ENCODE measurements around the gene RASGRF1.

RASGRF1 gene

DNA sequence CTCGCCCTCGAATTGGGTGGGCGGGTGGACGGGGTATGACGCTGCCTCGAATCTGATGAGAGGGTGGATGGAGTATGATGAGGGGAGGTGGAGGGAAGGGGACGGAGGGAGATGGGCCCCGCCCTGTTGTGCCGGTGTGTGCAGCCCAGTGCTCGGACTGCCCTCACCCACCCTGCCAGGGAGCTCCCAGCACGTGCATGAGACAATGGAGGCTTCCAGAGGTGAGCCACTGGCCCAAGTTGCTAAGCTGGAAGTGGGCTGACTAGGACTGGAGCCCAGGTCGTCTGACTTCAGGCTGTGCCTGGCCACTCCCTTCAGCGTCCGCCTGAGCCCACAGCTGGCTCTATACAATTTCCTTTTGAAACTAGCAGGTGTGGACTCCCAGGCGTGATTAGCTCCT is 98.7 kb downstream of the RASGRF1 start (continued):
- TF ChIP-seq BCL11A (tag by site-specific recombination; IDR thresholded peaks at IDR 0.05; ENCODE audit: low read depth) (no peak), ZNF510 (tag by site-specific recombination; IDR thresholded peaks at IDR 0.05; ENCODE audit: insufficient replicate concordance) (no peak), ZNF843 (tag by site-specific recombination; IDR thresholded peaks at IDR 0.05) (no peak), ZNF221 (tag by site-specific recombination; IDR thresholded peaks at IDR 0.05; ENCODE audit: borderline replicate concordance) (no peak), ZNF112 (tag by site-specific recombination; IDR thresholded peaks at IDR 0.05) (no peak), ZNF555 (tag by site-specific recombination; conservative IDR thresholded peaks at IDR 0.05) (no peak), ZNF302 (tag by site-specific recombination; IDR thresholded peaks at IDR 0.05; ENCODE audit: low read depth) (no peak)

DNA sequence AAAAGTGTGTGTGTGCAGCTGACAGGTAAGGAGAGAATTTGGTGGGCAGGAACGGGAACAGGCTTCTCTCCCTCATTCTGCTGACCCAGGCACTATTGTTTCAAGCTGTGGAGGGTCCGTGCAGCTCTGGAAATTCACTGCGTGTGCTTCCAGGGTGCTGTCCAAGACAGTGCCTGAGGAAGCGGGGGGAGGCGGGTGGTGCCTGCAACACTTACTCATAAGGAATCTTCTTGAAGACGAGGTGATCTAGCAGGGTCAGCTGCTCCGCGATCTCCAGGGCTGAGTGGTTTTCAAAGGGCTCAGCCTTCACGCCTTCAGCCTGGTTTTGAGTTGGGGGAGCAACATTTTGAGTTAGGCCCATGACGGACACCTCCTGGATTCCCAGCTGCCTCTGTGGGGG is 99.1 kb downstream of the RASGRF1 start:
- Histone ChIP-seq H3K27ac (ENCODE audit: extremely low read depth, low read depth, low read length) (no peak overlapping the region), H3K9me3 (ENCODE audit: control insufficient read depth, insufficient read depth, low read depth, low read length) (no peaks in the 10 kb centered on the region), H3K36me3 (ENCODE audit: control insufficient read depth in 2 of 2, insufficient read depth in 1 of 2, low read length in 2 of 2) (no peaks in the 10 kb centered on the region), H3K4me3 (ENCODE audit: low read depth, low read length) (no peak overlapping the region), H3K4me1 (ENCODE audit: control insufficient read depth, insufficient read depth, low read length) (no peaks in the 10 kb centered on the region)
- TF ChIP-seq, protein P1, sequence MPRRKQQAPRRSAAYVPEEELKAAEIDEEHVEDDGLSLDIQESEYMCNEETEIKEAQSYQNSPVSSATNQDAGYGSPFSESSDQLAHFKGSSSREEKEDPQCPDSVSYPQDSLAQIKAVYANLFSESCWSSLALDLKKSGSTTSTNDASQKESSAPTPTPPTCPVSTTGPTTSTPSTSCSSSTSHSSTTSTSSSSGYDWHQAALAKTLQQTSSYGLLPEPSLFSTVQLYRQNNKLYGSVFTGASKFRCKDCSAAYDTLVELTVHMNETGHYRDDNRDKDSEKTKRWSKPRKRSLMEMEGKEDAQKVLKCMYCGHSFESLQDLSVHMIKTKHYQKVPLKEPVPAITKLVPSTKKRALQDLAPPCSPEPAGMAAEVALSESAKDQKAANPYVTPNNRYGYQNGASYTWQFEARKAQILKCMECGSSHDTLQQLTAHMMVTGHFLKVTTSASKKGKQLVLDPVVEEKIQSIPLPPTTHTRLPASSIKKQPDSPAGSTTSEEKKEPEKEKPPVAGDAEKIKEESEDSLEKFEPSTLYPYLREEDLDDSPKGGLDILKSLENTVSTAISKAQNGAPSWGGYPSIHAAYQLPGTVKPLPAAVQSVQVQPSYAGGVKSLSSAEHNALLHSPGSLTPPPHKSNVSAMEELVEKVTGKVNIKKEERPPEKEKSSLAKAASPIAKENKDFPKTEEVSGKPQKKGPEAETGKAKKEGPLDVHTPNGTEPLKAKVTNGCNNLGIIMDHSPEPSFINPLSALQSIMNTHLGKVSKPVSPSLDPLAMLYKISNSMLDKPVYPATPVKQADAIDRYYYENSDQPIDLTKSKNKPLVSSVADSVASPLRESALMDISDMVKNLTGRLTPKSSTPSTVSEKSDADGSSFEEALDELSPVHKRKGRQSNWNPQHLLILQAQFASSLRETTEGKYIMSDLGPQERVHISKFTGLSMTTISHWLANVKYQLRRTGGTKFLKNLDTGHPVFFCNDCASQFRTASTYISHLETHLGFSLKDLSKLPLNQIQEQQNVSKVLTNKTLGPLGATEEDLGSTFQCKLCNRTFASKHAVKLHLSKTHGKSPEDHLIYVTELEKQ (tag by site-specific recombination; IDR thresholded peaks at IDR 0.05; ENCODE audit: borderline replicate concordance), result no peak
- TF ChIP-seq ZNF335 (tag by site-specific recombination; conservative IDR thresholded peaks at IDR 0.05) (peak; percentile 50; the same call in 1 of the 2 replicates), ZNF350 (tag by site-specific recombination; IDR thresholded peaks at IDR 0.05) (no peak)
- POLR2A ChIA-PET, result no interaction called here
- CTCF ChIA-PET, result interaction anchor here (1.5 kb wide), 1 partner anchor 12 kb away, joined by 6 read pairs; no protein-coding TSS in a partner anchor

DNA sequence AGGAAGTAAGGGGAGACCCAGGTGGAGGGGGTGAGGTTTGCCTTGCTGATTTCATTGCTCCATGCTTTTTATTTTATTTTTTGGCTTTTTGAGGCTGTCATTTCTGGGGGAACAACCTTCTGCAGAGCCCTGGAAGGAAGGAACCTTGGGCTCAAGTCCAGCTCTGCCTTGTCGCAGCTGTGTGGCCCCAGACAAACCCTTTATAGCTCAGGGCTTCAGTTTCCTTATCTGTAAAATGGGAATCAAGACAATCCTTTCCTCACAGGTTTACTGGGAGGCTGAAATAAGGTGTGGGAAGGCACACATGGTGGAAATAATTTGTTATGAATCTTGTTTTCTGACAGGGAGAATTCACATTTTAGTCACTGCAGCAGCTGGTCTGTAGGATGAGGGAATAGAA is 100.3 kb downstream of the RASGRF1 start:
- no peaks in the 10 kb centered on the region for H3K4me1 ChIP-seq (ENCODE audit: control insufficient read depth, insufficient read depth, low read length)
- no peak overlapping the region for H3K4me3 ChIP-seq (ENCODE audit: low read depth, low read length)
- no peak overlapping the region for H3K27ac ChIP-seq (ENCODE audit: extremely low read depth, low read depth, low read length)
- ChIA-PET CTCF (interaction anchor here (0.6 kb wide), 2 partner anchors 11 to 1608 kb away, joined by 3 read pairs; no protein-coding TSS in a partner anchor), POLR2A (no interaction called here)
- H3K9me3 ChIP-seq (ENCODE audit: control insufficient read depth, insufficient read depth, low read depth, low read length), result no peaks in the 10 kb centered on the region
- no peak for TF ChIP-seq ZNF24 (tag by site-specific recombination; IDR thresholded peaks at IDR 0.05)
- TF ChIP-seq OSR2 (tag by site-specific recombination; IDR thresholded peaks at IDR 0.05), result no peak
- TF ChIP-seq BCL11A (tag by site-specific recombination; IDR thresholded peaks at IDR 0.05; ENCODE audit: low read depth), result no peak
- TF ChIP-seq ZNF558 (tag by site-specific recombination; IDR thresholded peaks at IDR 0.05), result no peak
- TF ChIP-seq, protein P2, sequence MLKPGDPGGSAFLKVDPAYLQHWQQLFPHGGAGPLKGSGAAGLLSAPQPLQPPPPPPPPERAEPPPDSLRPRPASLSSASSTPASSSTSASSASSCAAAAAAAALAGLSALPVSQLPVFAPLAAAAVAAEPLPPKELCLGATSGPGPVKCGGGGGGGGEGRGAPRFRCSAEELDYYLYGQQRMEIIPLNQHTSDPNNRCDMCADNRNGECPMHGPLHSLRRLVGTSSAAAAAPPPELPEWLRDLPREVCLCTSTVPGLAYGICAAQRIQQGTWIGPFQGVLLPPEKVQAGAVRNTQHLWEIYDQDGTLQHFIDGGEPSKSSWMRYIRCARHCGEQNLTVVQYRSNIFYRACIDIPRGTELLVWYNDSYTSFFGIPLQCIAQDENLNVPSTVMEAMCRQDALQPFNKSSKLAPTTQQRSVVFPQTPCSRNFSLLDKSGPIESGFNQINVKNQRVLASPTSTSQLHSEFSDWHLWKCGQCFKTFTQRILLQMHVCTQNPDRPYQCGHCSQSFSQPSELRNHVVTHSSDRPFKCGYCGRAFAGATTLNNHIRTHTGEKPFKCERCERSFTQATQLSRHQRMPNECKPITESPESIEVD (tag by site-specific recombination; IDR thresholded peaks at IDR 0.05), result no peak
- no peak for TF ChIP-seq ZNF394 (tag by site-specific recombination; IDR thresholded peaks at IDR 0.05; ENCODE audit: borderline replicate concordance)
- TF ChIP-seq ZNF843 (tag by site-specific recombination; IDR thresholded peaks at IDR 0.05), result no peak
- H3K36me3 ChIP-seq (ENCODE audit: control insufficient read depth in 2 of 2, insufficient read depth in 1 of 2, low read length in 2 of 2), result no peaks in the 10 kb centered on the region

Data from HEK293 (cell line).